Smooth muscle cell of the brain vasculature (primary cell): ENCODE results near the gene ATP13A4.
"Not testable (repeated sequence)": the region's sequence is repeated elsewhere in the genome, so short reads cannot be mapped to it uniquely, and the experiment has no call there.

Source experiments
- DNase-seq: peaks from one replicate; pipeline ENCODE4 v3.0.0-alpha.2; 2012; ENCODE audit warnings: low read depth, low spot score

The ATP13A4 gene

GRCh38 chr3:193560870-193561269 lies 6.2 kb upstream of the ATP13A4 start:
- DNase-seq = no peak

GRCh38 chr3:193560091-193560490 lies 5.4 kb upstream of the ATP13A4 start:
- DNase-seq = no peak

- no peak for DNase-seq
Measured at GRCh38 chr3:193559100-193559499, 4.4 kb upstream of the ATP13A4 start.

GRCh38 chr3:193556841-193557240 lies 2.1 kb upstream of the ATP13A4 start:
- DNase-seq = no peak

GRCh38 chr3:193553586-193553985 lies 1.1 kb downstream of the ATP13A4 start:
- DNase-seq = no peak

GRCh38 chr3:193552923-193553322 lies 1.8 kb downstream of the ATP13A4 start:
- no peak for DNase-seq

- DNase-seq = no peak
Measured at GRCh38 chr3:193548406-193548805, 6.3 kb downstream of the ATP13A4 start.

- no peak for DNase-seq
Measured at GRCh38 chr3:193546129-193546528, 8.6 kb downstream of the ATP13A4 start.

- no peak for DNase-seq
Measured at GRCh38 chr3:193545304-193545703, 9.4 kb downstream of the ATP13A4 start.

- no peak for DNase-seq
Measured at GRCh38 chr3:193544289-193544688, 10.4 kb downstream of the ATP13A4 start.

GRCh38 chr3:193530231-193531165 lies 24.2 kb downstream of the ATP13A4 start:
- DNase-seq = no peak

- DNase-seq = not testable (repeated sequence)
Measured at GRCh38 chr3:193526085-193526484, 28.6 kb downstream of the ATP13A4 start.

GRCh38 chr3:193522473-193522872 lies 32.2 kb downstream of the ATP13A4 start:
- DNase-seq = no peak

- DNase-seq = no peak
Measured at GRCh38 chr3:193520738-193521137, 34.0 kb downstream of the ATP13A4 start.

- DNase-seq = no peak
Measured at GRCh38 chr3:193515966-193516365, 38.7 kb downstream of the ATP13A4 start.

GRCh38 chr3:193510154-193510553 lies 44.5 kb downstream of the ATP13A4 start:
- no peak for DNase-seq

- no peak for DNase-seq
Measured at GRCh38 chr3:193509103-193509965, 45.4 kb downstream of the ATP13A4 start.

GRCh38 chr3:193508108-193508507 lies 46.6 kb downstream of the ATP13A4 start:
- no peak for DNase-seq

- DNase-seq = no peak
Measured at GRCh38 chr3:193507566-193507965, 47.1 kb downstream of the ATP13A4 start.

GRCh38 chr3:193506921-193507320 lies 47.8 kb downstream of the ATP13A4 start:
- DNase-seq = no peak

GRCh38 chr3:193502871-193503270 lies 51.8 kb downstream of the ATP13A4 start:
- DNase-seq = no peak

- no peak for DNase-seq
Measured at GRCh38 chr3:193499801-193500485, 54.8 kb downstream of the ATP13A4 start.
